ENCODE data around the gene CABCOCO1.

The CABCOCO1 gene

GRCh38 chr10:61757525-61758397 is 95.0 kb downstream of the CABCOCO1 start:
- DNase-seq (ENCODE audit: low spot score) = no peak

DNA sequence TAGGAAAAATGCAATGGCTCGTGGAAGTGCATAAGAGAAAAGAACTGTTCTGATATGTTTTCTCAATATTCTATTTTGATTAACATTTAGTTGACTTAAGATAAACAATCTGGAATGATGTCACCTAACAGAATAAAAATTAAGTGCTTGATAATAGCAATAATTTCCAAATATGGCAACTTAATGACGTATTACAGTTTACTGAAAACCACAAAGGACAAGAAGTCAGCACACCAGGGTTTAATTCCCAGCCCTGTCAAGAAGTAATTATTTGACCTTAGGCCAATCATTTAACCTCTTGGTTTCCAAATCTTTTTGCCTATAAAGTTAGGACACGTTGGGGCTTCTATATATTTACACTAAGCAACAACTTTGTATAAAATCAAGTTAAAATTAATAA is 95.7 kb downstream of the CABCOCO1 start:
- DNase-seq (ENCODE audit: low spot score) = no peak

DNA sequence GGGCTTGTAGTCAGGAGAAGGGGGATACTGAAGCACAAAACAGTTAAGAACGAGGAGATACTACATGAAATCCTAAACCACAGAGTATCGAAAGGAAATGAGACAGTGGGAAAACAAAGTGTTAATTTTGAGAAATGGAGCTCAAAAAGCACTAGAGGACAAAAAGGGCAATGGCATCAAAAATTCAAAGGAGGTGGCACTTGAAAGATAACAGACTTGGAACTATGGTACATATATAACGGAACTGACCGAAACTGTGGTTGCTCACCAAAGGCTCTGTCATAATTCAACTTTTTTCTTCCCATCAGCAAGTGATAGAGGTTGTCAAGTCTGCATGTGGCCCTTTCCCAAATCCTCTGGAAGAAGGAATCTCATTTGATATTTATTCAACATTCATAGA is 97.0 kb downstream of the CABCOCO1 start:
- DNase-seq (ENCODE audit: low spot score) = no peak

GRCh38 chr10:61760943-61761824 is 98.5 kb downstream of the CABCOCO1 start:
- DNase-seq (ENCODE audit: low spot score) = no peak

- no peak for DNase-seq (ENCODE audit: low spot score)
Measured at GRCh38 chr10:61761825-61762217, 99.1 kb downstream of the CABCOCO1 start.

DNA sequence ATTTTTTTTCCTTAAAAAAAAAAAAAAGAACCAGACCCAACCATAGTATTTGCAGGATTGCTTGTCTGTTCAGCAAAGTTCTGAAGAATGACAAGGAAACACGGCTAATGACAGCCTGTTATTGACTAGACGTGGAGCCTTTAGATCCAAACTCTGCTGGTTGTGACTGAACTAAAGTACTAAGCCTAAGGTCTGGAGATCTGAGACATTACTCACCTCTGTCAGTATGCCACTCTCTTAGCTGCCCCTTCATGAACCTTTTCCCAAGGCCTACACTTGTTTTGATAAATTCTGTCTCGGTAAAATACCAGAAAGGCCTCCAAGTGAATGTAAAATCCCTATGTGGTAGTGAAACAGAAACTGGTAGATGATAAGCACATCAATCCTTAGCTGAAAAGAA is 101.0 kb downstream of the CABCOCO1 start:
- DNase-seq (ENCODE audit: low spot score) = no peak

GRCh38 chr10:61764486-61764885 is 101.8 kb downstream of the CABCOCO1 start:
- DNase-seq (ENCODE audit: low spot score) = no peak

GRCh38 chr10:61765176-61766087 is 102.7 kb downstream of the CABCOCO1 start:
- no peak for DNase-seq (ENCODE audit: low spot score)

GRCh38 chr10:61766927-61767326 is 104.2 kb downstream of the CABCOCO1 start:
- no peak for DNase-seq (ENCODE audit: low spot score)

DNA sequence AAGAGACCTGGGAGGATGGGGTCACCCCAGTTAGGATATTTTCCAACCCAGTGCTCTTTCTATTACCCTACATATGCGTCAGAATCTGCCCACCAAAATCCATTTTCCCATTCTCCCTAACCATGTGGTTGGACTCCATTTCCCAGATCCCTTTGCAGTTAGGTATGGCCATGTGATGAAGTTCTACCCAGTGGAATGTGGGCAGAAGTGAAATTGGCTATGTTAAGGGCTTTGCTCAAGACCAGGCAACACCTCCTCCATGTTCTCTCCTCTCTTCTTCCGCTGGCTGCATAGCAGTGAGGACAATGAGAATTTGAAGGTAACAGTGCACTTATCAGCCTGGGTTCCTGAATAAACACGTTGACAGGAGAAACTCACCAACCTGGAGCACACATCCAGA is 111.3 kb downstream of the CABCOCO1 start:
- no peak for DNase-seq (ENCODE audit: low spot score)

- no peak for DNase-seq (ENCODE audit: low spot score)
Measured at GRCh38 chr10:61775111-61775510, 112.4 kb downstream of the CABCOCO1 start.

GRCh38 chr10:61776615-61777266 is 114.0 kb downstream of the CABCOCO1 start:
- no peak for DNase-seq (ENCODE audit: low spot score)

DNA sequence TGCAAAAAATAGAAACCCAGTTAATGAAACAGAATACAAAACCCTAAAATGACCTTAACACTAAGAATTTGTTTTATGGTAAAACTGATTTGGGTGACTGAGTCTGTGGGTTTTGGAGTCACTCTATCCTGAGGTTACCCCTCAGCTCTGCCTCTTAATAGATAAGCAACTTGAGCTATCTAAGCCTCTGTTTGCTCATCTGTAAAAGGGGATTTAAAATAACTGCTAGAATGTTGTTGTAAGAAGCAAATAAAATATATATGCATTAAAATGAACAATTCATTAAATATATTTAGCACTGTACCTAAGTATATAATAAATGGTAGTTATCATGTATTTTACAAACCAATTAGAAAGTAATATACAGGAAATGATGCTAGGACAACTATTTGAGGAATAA is 115.4 kb downstream of the CABCOCO1 start:
- no peak for DNase-seq (ENCODE audit: low spot score)

DNA sequence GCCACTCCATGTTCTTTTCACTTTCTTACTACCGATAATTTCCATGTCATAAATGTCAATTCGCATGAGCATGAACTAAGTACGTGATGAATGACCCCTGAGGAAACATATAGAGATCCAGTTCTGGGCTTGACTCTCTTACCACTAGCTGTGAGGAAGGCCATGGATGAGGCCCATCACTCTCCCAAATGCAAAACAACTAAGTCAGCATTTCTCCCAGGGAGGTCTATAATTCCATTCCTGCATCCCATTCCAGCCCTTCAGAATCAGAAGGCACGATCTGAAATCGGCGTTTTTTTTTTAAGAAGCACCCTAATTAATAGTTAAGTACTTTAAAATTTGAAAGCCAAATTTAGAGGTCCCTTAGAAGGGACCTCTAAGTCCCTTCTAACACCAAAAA is 116.5 kb downstream of the CABCOCO1 start:
- no peak for DNase-seq (ENCODE audit: low spot score)

DNA sequence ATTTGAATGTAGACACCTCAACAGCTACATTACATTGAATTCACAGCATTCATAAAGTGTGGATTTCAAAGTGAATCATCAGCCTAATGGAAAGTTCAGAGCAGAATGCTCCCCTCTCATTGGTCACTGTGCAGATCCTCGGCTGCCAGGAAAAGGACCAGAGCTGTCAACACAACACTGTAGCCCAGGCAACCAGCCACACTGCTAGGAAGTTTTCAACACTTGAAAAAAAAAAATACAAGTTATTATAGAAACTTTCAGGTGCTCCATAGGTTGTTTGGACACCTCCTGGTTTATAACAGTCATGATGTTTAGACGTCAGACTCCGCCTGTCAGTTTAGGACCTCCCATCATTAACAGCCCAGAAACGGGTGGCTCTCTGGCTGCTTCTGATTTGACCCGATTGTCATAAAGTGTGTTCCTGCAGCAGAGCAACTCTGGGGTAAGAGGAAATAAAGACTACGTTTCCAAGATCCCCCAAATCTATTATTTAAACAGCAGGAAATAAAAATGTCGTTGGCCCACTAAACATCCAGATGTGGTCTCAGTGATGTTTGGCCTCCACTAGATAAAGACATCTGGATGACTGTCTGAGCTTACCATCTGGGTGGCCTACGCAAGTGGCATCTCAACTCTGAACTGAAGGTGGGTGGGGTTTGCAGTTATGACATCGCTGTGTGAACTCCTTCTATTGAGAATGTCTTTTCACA is 117.4 kb downstream of the CABCOCO1 start:
- no peak for DNase-seq (ENCODE audit: low spot score)

DNA sequence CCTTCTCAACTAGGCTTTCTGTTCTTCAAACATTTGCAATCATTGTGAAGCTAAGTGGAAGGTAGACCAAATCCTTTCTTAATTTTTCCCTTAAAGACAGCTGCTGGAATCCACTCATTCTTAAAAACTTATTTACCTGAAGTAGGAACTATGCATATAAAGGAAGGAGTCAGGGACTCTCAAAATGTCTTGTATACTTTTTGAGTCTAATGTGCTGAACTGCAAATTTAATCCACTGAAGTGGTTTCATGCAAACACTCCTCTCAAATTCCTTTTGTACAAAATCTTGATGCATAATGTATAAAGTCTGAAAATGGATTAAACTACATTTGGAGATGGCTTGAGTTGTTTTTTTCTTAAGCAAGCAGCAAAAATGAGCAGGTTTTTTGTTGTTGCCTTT is 118.0 kb downstream of the CABCOCO1 start:
- no peak for DNase-seq (ENCODE audit: low spot score)

DNA sequence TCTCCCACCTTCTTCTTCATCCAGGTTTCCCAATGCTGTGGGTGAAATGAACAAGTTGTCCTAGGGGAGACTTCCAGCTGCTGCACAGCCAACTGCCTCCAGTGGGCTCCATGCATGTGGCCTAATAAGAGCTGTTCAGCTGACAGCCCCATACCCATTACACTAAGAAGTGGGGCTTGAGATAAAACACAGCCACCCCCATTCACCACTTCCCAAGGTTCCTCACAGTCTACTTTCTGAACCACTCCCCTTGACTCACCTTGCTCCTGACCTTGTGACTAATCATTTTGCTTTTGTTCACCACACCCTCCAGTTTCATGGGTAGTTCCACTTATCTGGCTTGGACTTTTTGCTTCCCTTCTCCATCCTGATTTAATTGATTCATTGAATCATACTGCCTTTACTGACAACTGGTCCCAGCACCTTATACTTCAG is 119.3 kb downstream of the CABCOCO1 start:
- DNase-seq (ENCODE audit: low spot score) = no peak

- no peak for DNase-seq (ENCODE audit: low spot score)
Measured at GRCh38 chr10:61784354-61785133, 121.8 kb downstream of the CABCOCO1 start.

GRCh38 chr10:61785473-61786105 is 122.9 kb downstream of the CABCOCO1 start:
- no peak for DNase-seq (ENCODE audit: low spot score)

All from putamen (tissue), 1 donor.